Hypothalamus (tissue), 51 donors: Measurements from ENCODE around the gene CRKL.
A peak's percentile ranks its signal among the peaks of the same experiment; 100 is the strongest.

Experiments used
- DNase-seq, 51 donors: peaks; one replicate each; lab custom pipeline; 2025; lab: John Stamatoyannopoulos, UW

Gene CRKL

DNA sequence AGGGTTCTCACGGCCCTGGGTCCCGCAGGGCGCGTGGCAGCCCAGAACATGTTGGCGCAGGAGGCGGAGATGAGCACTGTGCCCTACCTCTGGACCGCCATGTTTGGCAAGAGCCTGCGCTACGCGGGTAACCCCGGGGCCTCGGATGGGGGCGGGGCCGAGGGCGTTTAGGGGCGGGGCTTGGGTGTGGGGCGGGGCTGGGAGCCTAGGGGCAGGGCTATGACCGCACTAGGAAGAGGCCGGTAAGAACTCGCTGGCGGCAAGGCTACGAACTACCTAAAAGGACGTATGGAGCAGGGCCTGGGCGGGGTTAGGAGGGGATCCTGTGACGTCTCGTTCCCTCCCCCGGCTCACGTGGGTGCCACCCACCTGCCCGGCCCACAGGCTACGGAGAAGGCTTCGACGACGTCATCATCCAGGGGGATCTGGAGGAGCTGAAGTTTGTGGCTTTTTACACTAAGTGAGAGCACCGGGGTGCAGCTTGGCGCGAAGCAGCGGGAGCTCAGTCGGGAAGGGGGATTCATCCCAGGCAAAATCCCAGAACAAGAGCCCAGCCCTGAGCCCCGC lies 62.1 kb downstream of the CRKL start:
- peak in 24 of 51 donors; percentile 6 to 67 (median 41) for DNase-seq

DNA sequence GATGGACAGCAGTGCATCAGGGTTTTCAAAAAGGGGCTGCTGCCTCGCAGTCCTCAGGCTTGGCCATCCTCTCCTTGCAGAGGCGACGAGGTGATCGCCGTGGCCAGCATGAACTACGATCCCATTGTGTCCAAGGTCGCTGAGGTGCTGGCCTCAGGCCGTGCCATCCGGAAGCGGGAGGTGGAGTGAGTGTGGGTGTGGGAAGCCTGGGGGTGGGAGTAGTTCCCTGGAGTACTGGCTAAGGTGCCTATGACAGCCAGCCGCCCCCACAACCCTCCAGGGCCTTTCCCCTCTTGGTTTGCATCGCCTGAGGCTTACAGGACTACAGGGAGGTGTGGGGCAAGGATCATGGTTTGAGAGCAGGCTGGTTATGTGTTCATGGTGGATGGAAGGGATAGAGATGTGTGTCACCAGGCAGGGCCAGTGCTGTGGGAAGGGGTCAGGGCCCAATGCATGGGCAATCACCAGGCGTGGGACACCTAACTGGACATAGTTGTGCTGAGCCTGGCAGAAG lies 62.8 kb downstream of the CRKL start:
- DNase-seq = no peak

DNA sequence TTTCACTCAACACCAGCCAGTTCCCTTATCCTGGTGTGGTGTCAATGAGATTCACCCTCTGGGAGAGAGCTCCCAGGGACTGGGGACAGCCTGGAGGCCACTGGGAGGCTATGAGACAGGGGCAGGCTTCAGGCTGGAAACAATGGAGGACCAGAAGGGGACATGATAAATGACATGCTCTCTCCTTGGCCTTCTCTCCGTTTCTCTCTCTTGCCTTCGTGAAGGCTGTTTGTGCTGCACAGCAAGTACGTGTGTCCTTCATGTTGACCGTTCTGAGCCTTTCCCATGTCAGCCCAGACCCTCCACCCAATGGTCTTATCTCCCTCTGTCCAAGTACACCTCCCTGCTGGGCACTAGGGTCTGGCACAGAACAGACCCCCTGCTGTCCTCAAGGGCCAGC lies 63.3 kb downstream of the CRKL start:
- DNase-seq = no peak

DNA sequence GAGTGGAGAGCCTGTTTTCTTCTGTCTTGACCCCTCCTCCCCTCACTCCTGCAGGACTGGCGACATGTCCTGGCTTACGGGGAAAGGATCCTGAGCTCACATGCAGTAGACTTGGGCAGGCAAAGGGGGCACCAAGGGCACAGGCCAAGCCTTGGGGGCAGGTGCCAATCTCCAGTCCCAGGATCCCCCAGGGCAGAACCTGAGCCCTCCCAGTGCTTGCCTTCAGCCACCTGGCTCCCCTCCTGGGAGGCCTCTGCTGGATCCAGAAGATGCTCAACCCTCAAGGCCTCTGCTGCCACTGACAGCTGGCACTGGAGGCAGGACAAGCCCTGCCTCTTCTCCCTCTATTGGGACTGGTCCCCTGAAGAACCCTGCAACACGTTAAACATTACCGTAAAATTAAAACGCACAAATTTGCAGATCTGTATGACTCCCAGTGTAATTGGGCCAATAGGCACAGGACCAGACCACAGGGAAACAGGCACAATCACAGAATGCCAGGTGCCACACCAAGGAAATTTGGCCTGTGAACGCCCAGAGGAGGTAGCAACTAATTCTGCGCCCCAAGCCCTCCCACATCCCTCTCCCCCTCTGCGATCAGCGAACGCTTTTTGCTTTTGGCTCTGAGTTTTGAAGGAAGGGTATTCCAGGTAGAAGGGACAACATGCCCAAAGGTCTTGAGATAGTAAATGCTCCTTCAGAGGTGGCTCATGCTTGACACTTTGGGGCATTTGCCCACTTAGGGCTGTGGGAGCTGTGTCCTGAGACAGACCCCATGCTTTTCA lies 63.9 kb downstream of the CRKL start:
- no peak for DNase-seq

DNA sequence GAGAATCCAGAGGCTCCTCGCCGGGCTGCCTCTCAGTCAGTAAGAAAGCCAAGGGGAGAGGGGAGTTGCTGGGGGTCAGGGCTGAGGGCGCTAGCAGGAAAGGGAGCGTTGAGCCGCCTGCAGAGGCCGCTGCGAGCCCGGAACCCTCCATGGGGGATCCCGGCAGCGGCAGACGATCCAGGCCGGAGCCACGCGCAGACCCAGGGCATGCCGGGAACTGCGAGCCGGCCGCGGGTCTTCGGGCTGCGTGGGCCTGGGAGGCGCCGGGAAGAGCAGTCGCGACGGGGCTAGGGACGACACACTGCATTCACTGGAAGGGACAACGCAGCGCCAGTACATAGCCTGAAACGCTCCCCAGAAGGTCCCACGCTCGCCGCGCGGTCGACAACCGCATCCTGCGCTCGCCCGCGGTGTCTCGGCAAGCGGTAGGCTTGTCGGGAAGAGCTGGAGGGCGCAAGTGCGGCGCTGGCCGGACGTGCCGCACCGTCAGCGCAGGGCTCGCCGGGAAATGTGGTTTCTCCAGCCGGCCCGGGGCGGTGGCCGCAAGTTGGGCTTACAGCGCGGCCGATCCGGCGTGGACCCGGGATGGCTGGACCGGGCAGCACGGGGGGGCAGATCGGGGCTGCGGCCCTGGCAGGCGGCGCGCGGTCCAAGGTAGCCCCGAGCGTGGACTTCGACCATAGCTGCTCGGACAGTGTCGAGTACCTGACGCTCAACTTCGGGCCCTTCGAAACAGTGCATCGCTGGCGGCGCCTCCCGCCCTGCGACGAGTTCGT lies 64.8 kb downstream of the CRKL start, which contains the start of gene LZTR1:
LZTR1 (plus strand) TSS at position 511 of the 776 bp plus-strand sequence; CDS start at position 586, 75 bp downstream.
- DNase-seq = peak; percentile 66 to 97 (median 86)

DNA sequence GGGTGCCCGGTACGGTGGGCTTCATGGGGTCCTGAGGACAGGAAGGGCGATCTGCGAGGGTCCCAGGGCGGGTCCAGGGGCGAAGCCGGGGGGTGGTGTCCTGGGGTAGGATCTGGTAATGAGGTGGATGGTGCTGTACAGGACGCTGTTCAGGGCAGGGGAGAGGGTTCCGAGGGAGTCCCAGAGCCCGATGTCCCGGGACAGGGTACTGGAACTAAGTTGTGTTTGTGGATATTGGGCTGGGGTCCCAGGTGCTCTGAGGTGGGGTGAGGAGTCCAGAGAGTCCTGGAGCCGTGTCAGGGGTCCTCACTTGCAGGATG lies 65.3 kb downstream of the CRKL start:
- DNase-seq = no peak

DNA sequence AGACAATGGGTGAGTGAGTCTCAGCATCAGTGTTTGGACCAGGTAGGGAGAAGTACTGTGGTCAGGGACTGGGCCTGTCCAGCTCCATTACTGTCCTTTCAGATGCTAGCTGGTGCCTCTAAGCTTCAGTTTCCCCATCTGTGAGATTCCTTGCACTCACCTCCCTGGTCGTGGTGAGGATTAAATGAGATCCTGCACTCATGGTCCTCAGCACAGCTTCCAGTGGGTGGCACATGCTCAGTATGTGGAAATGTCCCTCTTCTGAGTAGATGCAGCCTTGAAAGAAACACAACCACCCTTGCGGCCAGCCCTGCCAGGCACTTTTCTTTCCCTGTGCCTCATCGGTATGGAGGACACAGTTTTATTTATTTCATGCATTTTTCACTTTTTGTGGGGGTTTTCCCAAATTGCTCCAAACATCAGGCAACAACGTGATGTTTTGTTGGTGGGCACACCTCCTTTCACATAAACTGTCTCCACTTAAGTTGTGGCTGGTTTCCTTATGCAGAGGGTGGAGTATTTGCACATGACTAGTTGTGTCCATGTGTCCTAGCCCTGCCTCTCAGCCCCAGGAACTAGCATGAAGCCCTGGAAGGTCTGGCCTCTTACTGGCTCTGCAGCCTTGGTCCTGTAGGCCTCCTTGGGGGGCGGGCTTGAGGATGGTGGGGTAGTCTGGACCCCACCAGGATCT lies 66.0 kb downstream of the CRKL start:
- DNase-seq = no peak

DNA sequence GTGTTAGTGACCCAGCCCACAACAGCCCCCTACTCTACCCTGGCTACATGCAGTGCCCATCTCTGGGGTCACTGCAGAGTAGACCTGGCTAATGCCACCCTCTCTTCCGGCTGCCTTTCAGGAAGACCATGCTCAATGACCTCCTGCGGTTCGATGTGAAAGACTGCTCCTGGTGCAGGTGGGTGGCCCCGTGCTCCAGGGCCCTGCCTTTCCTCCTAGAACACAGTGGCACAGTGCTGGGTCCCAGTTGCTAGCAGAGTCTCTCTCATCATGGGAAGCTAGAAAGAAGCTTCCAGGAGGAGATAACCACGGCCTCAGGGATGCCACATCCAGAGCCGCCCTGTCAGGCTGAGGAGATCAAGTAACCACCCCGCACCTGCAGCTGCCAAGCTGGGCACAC lies 68.5 kb downstream of the CRKL start:
- no peak for DNase-seq

DNA sequence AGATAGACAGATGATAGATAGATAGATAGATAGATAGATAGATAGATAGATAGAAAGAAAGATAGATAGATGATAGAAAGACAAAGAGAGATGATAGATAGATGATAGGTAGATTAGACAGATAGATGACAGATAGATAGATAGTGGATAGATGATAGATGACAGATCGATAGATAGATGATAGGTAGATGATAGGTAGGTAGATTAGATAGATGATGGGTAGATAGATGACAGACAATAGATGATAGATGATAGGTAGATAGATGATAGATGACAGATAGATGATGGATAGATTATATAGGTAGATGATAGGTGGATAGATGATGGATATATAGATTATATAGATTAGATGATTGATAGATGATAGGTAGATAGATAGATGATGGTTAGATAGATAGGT lies 69.2 kb downstream of the CRKL start:
- DNase-seq = no peak

DNA sequence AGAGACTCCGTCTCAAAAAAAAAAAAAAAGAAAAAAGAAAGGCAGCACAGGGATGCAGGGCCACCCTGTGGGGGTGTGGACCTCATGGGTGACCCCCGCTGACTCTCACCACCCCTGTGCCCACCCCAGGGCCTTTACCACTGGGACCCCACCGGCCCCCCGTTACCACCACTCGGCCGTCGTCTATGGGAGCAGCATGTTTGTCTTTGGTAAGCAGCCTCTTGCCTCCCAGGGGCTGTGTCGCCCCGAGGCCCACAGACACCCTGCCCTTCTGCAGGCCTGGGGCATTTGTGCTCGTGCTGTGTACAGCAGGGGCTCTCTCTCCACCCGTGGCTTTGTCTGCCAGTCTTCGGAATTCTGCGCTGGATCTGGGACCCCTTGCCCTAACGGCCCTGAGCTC lies 70.2 kb downstream of the CRKL start:
- DNase-seq = no peak

DNA sequence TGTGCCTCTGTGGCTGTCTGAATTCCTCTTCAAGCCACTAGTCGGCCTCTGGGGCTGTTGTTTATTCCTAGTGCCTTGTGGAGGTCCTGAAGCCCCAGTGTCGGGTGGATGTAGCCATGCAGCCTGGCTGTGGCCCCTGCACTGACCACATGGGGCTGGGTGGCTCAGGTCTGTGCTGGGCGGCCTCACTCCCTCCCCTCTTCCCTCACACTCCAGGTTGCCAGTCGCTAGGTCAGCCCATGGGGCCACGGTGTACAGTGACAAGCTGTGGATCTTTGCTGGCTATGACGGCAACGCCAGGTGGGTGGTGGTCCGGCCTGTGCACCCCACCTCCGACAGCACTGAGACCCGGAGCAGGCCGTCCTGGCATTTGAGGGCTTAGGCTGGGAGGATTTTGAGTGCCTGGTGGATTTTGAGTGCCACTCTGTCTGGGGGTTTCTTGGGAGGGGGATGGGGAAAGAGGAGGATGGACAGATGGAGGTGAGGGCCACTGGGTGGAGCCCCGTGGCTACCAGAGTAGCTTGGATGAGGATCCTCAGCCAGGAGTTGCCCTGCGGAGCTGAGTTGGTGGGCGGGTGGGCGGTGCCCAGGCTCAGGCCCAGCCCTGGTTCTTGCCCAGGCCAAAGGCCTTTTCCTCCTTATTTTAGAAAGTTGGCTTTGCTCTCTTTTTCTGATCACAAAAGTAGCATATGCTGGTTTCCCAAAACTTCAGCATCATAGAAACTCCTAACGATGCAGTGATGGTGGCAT lies 71.5 kb downstream of the CRKL start:
- no peak for DNase-seq

DNA sequence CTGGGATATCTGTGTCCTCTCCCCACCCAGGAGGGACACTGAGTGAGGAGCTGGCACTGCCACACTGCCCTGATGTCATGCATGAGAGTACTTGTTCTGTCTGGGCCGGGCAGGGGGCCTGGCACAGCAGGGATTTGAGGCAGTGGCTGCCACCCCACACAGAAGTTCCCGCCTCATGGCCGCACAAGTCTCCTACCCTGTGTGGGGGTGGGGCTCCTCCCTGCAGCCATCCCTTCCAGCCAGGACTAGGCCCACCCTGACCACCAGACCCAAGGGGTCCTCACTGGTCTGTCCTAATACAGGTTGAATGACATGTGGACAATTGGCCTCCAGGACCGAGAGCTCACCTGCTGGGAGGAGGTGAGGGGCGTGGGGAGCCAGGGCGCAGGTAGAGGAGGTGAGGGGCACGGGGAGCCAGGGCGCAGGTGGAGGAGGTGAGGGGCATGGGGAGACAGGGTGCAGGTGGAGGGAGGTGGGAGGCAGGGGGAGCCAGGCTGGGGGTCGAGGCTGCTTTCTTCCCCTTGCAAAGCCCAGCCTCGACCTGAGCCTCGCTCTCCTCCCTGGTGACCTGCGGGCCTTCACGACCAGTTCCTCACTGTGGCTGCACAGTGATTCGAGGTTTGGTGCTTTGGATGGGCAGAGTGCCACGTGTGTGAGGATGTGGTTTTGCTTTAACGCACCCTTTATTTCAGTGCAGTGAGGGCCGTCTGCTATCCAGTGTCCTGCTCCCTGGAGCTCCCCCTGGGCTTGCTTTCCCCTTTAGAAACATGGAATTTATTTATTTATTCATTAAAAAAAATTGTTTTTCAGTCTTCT lies 72.3 kb downstream of the CRKL start:
- no peak for DNase-seq

DNA sequence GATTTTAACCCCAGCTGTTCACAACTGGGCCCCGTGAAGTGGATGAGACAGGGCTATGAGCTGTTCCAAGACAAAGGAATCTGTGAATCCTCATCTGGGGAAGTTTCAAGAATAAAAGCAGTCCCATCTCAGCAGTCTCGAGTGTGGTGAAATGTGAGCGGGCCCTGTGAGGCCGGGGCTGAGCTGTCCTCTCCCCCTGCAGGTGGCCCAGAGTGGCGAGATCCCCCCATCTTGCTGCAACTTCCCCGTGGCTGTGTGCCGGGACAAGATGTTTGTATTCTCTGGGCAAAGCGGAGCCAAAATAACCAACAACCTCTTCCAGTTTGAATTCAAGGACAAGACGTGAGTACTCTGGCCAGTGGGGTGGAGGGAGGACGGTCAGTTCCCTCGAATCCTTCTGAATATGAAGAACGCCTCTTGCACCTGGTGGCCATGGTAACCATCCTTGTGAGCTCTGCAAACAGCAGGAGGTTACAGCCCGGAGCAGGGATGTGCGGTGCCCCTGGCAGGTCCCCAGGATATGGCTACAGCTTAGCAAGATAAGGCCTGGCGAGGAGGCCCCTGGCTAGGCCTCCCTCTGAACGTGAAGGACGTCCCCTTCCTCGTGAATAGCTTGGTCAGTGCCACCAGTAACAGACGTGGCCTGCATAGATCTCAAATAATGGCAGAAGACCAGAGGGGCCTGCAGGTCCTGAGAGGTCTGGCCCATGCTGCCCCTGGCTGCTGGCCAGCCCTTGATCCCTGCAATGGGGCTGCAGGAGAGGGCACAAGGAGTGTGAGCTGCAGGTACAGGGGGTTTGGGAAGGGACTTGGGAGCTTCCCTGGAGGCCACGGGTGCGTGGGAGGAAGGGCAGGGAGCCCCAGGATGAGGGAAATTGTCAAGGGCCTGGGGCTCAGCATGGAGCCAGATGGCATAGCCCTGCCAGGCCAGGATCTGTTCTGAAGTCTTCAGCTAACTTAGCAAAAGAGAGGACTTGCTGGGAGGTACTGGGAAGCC lies 73.3 kb downstream of the CRKL start:
- DNase-seq = no peak

DNA sequence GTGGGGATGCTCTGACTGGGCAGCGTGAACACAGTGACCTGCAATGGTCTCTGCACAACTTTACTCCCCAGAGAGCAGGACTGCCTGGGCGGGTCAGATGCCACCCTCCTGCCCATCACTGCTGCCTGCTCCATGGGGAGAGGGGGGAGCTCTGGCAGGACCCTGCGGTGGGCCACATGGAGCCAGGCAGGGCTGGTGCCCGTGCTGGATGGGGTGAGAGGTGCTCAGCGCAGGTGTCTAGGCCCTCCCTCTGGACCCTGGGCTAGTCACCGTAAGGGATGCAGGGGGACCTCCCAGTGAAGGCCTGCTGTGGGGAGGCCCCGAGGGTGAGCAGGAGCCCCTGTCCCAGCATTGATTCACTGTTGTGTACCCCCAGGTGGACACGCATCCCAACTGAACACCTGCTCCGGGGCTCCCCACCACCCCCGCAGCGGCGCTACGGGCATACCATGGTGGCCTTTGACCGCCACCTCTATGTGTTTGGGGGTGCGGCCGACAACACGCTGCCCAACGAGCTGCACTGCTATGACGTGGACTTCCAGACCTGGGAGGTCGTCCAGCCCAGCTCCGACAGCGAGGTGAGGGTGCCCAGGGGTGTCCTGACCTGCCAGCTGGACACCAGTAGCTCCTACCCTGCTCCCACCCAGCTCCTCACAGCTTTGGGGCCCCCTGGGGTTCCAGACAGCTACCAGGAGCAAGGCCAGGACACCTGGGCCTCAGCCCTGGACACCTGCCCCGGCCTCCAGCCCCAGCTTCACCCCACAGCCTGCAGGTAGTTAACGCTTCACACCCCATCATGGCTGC lies 74.2 kb downstream of the CRKL start:
- no peak for DNase-seq

DNA sequence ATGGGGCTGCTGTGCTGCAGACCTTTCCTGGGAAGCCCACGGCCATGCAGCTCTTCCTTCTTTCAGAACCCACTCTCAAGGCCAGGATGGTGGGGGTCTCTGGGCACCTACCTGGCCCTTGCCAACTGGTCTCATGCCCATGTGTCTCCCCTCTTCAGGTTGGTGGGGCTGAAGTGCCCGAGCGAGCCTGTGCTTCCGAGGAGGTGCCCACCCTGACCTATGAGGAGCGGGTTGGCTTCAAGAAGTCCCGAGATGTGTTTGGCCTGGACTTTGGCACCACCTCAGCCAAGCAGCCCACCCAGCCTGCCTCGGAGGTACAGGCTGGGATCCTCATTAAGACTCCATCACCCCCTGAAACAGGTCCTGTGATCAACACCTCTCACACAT lies 74.8 kb downstream of the CRKL start:
- DNase-seq = no peak

DNA sequence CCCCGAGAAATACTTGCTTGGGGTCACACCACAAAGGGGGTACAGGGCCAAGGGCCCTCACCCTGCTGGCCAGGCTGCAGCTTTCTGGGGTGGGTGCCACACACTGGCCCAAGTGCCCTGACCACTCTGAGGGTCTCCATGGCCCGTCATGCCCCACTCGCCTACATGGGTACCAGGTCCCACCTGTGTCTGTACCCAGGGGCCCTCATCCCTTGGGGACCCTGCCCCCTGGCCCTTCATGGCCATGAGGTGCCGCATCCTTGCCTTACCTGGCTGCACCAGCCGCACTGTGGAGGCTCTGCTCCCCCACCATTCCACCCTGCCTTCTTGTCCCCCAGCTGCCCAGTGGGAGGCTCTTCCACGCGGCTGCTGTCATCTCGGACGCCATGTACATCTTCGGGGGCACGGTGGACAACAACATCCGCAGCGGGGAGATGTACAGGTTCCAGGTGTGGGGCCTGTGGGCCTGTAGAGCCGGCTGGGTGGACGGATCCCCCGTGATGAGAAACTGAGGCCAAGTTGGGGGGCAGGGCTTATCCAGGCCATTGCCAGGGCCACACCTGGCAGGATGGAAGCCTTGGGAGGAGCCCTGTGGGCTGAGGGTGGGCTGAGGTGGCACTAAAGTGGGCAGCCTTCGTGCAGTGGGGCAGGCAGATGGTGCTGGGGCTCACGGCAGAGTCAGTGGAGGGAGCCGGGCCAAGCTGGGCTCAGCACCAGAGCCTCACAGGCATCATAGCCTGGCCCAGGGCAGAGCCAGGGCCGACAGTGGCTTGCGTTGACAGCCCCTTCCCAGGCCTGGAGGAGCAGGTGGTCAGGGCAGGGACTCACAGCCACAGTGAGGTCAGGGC lies 75.5 kb downstream of the CRKL start:
- no peak for DNase-seq
